Measurements from ENCODE around the gene GSG1L2. TPM values are rescaled to one million over a fixed set of nuclear protein-coding genes. Genes with fewer than 3 reads are reported as not detected.

The GSG1L2 gene
- total and polyA plus RNA-seq, 2 experiments from 2014 or later, result not detected

- TF ChIP-seq, protein P1, sequence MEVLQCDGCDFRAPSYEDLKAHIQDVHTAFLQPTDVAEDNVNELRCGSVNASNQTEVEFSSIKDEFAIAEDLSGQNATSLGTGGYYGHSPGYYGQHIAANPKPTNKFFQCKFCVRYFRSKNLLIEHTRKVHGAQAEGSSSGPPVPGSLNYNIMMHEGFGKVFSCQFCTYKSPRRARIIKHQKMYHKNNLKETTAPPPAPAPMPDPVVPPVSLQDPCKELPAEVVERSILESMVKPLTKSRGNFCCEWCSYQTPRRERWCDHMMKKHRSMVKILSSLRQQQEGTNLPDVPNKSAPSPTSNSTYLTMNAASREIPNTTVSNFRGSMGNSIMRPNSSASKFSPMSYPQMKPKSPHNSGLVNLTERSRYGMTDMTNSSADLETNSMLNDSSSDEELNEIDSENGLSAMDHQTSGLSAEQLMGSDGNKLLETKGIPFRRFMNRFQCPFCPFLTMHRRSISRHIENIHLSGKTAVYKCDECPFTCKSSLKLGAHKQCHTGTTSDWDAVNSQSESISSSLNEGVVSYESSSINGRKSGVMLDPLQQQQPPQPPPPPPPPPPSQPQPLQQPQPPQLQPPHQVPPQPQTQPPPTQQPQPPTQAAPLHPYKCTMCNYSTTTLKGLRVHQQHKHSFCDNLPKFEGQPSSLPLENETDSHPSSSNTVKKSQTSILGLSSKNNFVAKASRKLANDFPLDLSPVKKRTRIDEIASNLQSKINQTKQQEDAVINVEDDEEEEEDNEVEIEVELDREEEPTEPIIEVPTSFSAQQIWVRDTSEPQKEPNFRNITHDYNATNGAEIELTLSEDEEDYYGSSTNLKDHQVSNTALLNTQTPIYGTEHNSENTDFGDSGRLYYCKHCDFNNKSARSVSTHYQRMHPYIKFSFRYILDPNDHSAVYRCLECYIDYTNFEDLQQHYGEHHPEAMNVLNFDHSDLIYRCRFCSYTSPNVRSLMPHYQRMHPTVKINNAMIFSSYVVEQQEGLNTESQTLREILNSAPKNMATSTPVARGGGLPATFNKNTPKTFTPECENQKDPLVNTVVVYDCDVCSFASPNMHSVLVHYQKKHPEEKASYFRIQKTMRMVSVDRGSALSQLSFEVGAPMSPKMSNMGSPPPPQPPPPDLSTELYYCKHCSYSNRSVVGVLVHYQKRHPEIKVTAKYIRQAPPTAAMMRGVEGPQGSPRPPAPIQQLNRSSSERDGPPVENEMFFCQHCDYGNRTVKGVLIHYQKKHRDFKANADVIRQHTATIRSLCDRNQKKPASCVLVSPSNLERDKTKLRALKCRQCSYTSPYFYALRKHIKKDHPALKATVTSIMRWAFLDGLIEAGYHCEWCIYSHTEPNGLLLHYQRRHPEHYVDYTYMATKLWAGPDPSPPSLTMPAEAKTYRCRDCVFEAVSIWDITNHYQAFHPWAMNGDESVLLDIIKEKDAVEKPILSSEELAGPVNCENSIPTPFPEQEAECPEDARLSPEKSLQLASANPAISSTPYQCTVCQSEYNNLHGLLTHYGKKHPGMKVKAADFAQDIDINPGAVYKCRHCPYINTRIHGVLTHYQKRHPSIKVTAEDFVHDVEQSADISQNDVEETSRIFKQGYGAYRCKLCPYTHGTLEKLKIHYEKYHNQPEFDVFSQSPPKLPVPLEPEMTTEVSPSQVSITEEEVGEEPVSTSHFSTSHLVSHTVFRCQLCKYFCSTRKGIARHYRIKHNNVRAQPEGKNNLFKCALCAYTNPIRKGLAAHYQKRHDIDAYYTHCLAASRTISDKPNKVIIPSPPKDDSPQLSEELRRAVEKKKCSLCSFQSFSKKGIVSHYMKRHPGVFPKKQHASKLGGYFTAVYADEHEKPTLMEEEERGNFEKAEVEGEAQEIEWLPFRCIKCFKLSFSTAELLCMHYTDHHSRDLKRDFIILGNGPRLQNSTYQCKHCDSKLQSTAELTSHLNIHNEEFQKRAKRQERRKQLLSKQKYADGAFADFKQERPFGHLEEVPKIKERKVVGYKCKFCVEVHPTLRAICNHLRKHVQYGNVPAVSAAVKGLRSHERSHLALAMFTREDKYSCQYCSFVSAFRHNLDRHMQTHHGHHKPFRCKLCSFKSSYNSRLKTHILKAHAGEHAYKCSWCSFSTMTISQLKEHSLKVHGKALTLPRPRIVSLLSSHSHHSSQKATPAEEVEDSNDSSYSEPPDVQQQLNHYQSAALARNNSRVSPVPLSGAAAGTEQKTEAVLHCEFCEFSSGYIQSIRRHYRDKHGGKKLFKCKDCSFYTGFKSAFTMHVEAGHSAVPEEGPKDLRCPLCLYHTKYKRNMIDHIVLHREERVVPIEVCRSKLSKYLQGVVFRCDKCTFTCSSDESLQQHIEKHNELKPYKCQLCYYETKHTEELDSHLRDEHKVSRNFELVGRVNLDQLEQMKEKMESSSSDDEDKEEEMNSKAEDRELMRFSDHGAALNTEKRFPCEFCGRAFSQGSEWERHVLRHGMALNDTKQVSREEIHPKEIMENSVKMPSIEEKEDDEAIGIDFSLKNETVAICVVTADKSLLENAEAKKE (CRISPR knock-in tag; IDR thresholded peaks at IDR 0.05), result no peak
- TF ChIP-seq, protein P2, sequence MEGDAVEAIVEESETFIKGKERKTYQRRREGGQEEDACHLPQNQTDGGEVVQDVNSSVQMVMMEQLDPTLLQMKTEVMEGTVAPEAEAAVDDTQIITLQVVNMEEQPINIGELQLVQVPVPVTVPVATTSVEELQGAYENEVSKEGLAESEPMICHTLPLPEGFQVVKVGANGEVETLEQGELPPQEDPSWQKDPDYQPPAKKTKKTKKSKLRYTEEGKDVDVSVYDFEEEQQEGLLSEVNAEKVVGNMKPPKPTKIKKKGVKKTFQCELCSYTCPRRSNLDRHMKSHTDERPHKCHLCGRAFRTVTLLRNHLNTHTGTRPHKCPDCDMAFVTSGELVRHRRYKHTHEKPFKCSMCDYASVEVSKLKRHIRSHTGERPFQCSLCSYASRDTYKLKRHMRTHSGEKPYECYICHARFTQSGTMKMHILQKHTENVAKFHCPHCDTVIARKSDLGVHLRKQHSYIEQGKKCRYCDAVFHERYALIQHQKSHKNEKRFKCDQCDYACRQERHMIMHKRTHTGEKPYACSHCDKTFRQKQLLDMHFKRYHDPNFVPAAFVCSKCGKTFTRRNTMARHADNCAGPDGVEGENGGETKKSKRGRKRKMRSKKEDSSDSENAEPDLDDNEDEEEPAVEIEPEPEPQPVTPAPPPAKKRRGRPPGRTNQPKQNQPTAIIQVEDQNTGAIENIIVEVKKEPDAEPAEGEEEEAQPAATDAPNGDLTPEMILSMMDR (conservative IDR thresholded peaks at IDR 0.05; ENCODE audit: low read depth in 2 of 2), result no peak
- TF ChIP-seq EZH2 (IDR thresholded peaks at IDR 0.05; ENCODE audit: low read depth, unreplicated experiment) (no peak), NANOG (IDR thresholded peaks at IDR 0.05; ENCODE audit: borderline replicate concordance) (no peak), JUNB (IDR thresholded peaks at IDR 0.05; ENCODE audit: unreplicated experiment) (no peak), EZH2phosphoT487 (IDR thresholded peaks at IDR 0.05; ENCODE audit: unreplicated experiment) (no peak), POLR2AphosphoS5 (IDR thresholded peaks at IDR 0.05; ENCODE audit: low read depth) (no peak)
Observed at GRCh38 chr17:9798724-9799123, 23.2 kb downstream of the GSG1L2 start (continued).

- H3K27ac ChIP-seq (ENCODE audit: low read depth), result no peak overlapping the region
- Mint-ChIP-seq H3K9me3 (no peaks in the 10 kb centered on the region), H3K27me3 (ENCODE audit: insufficient read depth, low read depth, poor library complexity) (peaks cover 6% of the 10 kb centered on the region), H3K4me1 (no peaks in the 10 kb centered on the region), H3K36me3 (ENCODE audit: low read depth) (no peaks in the 10 kb centered on the region), H3K4me3 (no peak overlapping the region), H3K27ac (no peak overlapping the region)
- H3K4me2 ChIP-seq, result no peak overlapping the region
- no peaks in the 10 kb centered on the region for H3K27me3 ChIP-seq (ENCODE audit: insufficient read depth)
- DNase-seq (ENCODE audit: low spot score) (no peak), ATAC-seq (peak; percentile 32; the same call in 1 of the 3 replicates)
- H3F3A ChIP-seq (replicated peaks; ENCODE audit: low read depth), result no peaks in the 10 kb centered on the region
- H3K79me2 ChIP-seq (replicated peaks; ENCODE audit: insufficient read depth), result no peaks in the 10 kb centered on the region
- 0 out of 2 replicates have a peak overlapping the region, but pooled peaks have one; percentile 43 for H2AFZ ChIP-seq
- H3K4me3 ChIP-seq, result no peak overlapping the region
- no peaks in the 10 kb centered on the region for H3K4me1 ChIP-seq (ENCODE audit: insufficient read depth)
- H3K36me3 ChIP-seq (ENCODE audit: insufficient read depth), result no peaks in the 10 kb centered on the region
- H4K20me1 ChIP-seq (replicated peaks; ENCODE audit: insufficient read depth), result no peaks in the 10 kb centered on the region
- H3K9me2 ChIP-seq (ENCODE audit: insufficient read depth), result no peaks in the 10 kb centered on the region
- TF ChIP-seq, protein P2 (conservative IDR thresholded peaks at IDR 0.05; ENCODE audit: low read depth in 2 of 2), result peak; percentile 10 to 29; a peak in 2 of 4 replicates
Observed at GRCh38 chr17:9798008-9798407, 23.9 kb downstream of the GSG1L2 start.

All from GM23338 (cell line).